ENCODE data around the gene LENG8.
"Not testable (repeated sequence)": the region's sequence is repeated elsewhere in the genome, so short reads cannot be mapped to it uniquely, and the experiment has no call there.

LENG8 gene

DNA sequence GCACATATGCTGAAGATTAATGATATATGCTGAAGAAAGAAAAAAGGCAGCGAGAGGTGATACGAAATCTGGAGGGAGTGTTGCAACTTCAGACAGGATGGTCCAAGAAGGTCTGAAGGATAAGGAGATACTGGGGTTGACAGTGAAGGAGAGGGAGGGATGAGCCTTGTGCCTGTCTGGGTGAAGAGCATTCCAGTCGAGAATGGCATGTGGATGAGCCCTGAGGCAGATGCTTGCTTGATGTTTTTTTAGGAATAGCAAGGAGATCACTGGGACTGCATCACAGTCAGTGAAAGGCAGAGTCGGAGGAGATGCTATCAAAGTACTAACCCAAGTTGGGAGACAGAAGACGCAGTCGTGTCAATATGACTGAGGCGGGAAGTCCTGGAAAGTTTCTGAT lies 40.3 kb downstream of the LENG8 start:
- no peak for DNase-seq

DNA sequence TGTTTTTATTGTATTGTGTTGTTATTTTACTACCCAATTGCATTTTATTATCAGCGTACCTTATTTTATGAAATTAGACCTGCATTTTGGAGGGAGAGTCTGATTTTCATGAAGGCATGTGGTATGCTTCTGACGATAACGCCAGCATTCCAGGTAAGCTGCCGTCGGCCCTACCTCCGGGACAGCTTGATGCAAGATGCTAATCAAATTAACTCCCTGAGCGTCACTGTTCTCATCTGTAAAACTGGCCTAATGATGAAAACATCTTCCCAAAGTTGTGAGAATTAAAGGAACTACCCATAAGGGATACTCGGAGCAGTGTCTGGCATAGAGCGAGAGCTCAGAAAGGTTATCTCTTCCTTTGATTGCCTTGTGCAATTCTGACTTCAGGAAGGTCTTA lies 40.8 kb downstream of the LENG8 start:
- no peak for DNase-seq

DNA sequence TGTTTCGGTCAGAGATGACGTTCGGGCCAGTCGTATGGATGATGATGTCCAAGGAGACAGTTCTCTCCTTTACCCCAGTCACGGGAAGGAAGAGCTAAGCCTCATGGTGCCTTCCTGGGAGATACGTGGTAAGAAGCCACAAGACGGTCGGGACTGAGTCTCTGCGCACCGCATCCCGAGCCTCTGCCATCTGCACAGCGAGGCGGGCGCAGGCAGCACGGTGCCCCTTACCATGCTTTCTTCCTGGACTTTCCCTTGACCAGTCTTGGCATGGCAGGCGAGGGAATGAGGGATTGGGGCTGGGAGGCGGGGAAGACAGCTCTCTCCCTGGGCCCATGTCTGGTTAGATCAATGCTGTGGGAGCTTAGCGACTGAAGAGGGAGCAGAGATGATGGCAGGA lies 43.6 kb downstream of the LENG8 start:
- no peak for DNase-seq

- not testable (repeated sequence) for DNase-seq
These were observed 44.1 kb downstream of the LENG8 start for GRCh38 chr19:54493056-54493455.

- no peak for DNase-seq
These were observed 45.1 kb downstream of the LENG8 start for GRCh38 chr19:54493967-54494585.

DNA sequence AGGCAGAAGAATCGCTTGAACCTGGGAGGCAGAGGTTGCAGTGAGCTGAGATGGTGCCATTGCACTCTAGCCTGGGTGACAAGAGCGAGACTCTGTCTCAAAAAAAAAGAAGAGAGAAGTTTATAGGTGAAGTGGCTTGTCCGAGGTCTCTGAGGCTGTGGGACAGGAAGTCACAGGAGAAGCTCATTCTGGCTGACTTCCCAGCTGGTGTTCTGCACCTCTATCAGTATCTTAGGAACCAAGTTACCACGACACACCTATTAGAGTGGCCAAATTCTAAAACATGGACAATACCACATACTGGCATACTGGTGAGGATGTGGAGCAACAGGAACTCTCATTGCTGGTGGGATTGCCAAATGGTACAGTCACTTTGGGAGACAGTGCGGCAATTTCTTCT lies 46.3 kb downstream of the LENG8 start:
- not testable (repeated sequence) for DNase-seq

GRCh38 chr19:54497747-54498450 lies 48.9 kb downstream of the LENG8 start:
- not testable (repeated sequence) for DNase-seq

- not testable (repeated sequence) for DNase-seq
These were observed 49.4 kb downstream of the LENG8 start for GRCh38 chr19:54498451-54498772.

GRCh38 chr19:54502518-54503048 lies 53.6 kb downstream of the LENG8 start, which contains the start of gene LAIR2:
TSS of gene LAIR2 (plus strand) at chr19:54502831. CDS start at chr19:54502919, 88 bp downstream.
- DNase-seq = no peak

DNA sequence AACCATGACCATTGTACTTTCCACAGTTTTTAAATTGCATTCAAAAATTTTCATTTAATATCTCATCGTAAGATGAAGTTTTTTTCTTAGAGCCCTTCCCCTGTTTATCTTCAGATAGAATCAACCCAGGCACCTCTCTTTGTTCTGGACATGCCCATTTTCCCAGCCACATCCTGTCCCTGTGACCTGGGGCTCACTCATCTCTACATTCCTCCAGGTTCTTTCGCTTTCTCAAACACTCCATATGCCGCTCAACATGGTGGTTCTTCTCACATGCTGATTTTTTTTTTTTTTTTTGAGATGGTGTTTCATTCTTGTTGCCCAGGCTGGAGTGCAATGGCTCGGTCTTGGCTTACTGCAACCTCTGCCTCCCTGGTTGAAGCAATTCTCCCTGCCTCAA lies 56.5 kb downstream of the LENG8 start:
- DNase-seq = not testable (repeated sequence)

- no peak for DNase-seq
These were observed 57.1 kb downstream of the LENG8 start for GRCh38 chr19:54506079-54506478.

DNA sequence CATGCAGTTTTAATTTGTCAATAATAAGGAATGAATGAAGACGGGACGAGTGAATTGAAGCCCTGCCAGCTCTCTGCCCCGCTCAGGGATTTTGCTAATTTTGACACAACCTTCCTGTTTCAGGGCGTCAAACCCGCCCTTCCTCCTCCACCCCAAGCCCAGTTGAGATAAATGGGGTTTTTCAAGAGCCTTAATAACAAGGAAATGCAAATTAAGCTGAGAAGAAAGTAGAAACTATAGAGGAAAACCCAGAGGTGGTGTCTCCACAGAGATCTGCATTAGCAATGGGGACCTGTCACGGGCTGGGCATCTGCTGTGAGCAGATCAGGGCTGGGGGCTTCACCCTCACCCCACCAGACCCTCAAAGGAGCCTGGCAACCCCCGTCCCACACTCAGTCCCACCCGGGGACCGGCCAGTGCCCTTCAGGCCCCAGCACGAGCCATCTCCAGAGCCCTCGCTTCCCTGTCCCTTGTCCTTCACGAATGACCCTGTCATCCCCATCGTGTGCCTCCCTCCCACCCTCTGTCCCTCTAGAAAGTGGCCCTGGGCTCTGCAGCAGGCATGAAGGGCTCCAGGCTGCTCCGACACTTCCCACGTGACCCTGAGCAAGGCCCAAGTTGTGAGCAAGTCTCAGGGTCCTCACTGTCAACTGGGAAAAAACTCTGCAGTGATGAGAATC lies 58.2 kb downstream of the LENG8 start:
- not testable (repeated sequence) for DNase-seq

- DNase-seq = no peak
These were observed 58.8 kb downstream of the LENG8 start for GRCh38 chr19:54507824-54508223.

DNA sequence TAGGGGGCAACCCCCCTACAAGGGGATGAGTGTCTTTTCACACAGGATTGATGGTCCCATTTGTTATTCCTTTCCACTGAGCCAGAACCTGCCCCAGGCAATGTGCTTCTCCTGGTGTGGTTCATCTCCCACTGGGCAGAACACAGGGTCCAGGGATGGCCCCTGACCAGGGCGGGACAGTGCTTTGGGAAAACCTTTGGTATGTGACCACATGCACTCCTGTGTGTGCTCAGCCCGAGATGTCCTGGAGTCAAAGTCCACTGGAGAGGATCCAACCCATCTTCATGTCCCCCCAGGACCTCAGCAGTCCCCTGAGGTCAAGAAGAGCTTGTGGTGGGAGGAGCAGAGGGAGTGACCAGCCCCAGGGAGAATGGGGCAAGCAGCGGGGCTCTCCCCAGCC lies 59.5 kb downstream of the LENG8 start:
- not testable (repeated sequence) for DNase-seq

DNA sequence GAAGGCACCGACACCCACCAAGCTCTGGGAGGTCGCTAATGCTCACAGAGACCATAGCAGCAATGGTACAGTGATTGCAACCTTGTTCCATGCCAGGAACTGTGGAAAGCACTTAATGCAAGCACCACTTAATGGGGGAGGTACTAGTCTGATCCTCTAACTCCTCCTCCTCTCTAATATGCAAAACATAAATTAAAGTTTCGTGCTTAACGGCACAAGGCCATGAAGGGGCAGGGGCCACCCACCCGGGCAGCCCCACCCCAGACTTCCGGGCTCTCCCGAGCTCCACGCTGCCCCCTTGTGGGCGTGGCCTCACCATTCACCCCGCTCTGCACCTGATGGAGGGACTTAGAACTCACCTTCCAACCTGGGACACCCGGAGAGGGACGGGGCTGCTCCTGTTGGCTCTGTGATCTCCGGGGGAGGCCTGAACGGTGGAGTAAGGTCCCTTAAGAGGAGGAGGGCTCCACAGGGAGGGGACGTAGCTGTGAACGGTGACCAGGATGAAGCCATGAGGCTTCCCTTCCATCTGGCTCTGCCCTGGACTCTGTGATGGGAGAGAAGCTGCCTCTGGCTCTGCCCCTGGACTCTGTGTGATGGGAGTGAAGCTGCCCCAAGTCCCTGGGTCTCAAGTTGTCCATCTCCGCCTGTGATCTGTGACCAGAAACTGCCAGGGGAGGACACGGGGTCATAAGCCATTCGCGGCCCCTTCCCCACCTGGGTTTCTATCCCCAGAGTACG lies 60.4 kb downstream of the LENG8 start:
- not testable (repeated sequence) for DNase-seq
